Stimulated activated CD4-positive, alpha-beta T cell treated with anti-CD3 and anti-CD28 coated beads, TNF-alpha, amount 100 ng/mL, for 4 hours (primary cell): Measurements from ENCODE around the gene IQSEC1.

Experiments used
- DNase-seq, 3 experiments: peaks; one replicate each; pipeline ENCODE4 v3.0.0-alpha.2; 2020; ENCODE audit warnings: low read depth in 3 of 3

IQSEC1 gene

DNA sequence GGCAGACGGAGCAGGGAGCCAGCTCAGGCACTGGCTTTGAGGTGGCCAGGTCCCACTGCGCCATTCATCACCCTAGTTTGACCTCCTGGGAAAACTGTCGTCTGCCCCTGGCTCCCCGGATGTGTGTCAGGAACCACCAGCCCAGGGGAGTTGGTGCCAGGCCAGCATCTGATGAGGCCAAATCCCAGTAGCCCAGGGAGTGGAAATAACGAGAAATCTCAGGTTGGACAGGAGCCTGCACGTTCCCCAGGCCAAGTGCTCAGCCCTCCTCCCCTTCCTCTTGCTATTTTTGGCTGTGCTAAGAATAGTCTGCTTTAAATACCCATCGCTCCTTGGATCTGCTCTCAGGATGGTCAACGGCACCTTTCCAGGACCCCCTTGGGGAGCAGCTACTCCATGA, 138.8 kb downstream of the IQSEC1 start:
- no peak for DNase-seq

DNA sequence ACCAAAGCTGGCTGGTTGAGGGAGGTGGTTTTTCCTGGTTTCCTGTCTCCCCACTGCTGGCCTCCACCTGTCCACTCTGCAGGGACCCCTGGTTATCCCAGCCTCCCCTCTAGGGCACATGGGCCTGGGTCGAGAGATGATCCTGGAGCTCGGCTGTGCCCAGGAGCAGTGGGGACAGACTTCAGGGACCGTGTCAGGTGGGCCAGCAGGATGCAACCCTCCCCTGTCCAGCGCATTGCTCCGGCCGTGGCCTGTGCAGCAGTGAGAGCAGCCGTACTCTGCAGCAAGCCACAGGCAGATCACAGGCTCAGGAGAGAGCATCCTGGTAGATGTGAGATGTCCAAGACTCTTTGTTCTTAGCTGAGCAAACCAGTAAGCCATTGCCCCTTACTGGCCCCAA, 139.3 kb downstream of the IQSEC1 start:
- no peak for DNase-seq

DNA sequence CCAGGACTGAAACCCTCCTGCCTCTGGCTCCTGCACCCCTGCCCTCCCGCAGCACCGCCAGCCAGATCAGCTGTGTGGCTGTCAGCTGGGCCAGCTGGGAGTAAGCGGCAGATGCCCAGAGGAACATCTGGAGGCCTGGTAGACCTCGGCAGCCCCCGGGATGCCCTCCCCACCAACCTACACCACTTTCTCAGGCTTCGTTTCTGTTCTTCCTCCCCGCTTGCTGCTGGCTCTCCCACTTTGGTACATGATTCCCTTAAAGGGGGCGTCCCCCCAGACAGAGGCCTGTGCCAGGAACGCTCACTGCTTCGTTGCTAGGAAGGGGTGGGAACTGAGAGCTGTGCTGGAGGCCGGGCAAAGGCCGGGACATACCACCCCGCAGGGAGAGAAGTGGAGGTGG, 140.5 kb downstream of the IQSEC1 start:
- DNase-seq, result no peak

DNA sequence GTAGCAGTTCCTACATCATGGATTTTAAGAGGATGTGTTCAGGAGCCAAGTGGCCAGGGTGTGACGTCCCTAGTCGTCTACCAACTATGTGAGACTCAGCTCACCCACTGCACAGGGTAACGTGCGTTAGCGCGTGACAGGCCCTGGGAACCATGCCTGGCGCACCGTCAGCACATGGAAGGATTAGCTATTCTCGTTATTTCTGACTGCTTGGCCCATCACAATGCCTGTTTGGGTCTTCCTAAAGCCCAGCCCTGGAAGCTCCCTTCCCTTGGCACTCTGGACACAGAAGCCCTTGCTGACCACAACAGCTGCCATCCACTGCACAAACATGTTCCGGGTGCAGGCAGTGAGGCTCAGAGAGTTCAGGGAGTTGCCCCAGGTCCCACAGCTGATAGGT, 140.9 kb downstream of the IQSEC1 start:
- no peak for DNase-seq

DNA sequence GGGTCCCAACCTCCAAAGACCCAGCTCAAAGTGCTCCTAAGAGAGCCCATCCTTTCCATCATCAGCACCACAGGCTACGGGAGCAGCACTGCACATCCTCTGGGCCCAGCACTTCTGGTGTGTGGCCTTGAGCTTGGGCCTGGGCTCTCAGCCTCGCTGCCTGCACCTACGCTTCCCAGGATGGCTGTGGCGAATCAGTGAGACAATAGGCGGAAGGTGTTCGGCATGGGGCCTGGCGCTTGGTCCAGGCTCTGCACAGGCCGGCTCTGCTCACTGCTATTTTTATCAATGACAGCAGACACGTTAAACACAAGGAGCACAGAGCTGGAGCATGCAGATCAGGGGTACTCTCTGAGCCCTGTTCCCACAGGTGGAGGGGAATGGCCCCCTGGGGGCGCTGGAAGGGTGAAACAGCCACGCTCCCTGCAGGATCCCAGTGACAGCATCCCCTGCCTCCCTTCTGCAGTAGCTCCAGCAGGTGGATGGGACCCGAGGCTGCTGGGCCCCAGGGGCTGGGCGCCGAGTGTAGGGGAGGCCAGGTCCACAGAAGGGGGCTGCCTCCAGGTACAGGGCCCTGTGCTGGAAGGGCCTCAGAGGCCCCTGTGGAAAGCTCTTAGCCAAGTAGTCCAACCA, 141.8 kb downstream of the IQSEC1 start:
- DNase-seq, result no peak

DNA sequence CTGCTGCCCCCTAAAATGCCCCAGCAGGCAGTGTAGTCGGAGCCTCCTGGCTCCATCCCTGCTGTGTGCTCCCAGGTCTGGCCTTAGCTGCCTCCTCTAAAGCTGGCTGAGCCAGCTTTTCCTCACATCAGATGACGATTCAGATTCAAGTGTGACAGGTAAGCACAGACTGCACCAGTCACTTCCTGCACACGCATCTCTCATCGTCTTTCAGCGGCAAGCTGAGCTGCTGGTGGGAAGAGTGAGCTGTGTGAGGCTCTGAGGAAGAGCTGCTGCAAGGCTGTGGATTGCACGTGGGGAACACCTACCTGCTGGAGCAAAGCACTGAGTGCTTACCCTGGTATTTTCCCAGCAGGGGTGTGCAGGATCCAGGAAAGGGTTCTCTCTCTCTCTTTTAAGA, 143.4 kb downstream of the IQSEC1 start:
- no peak for DNase-seq

DNA sequence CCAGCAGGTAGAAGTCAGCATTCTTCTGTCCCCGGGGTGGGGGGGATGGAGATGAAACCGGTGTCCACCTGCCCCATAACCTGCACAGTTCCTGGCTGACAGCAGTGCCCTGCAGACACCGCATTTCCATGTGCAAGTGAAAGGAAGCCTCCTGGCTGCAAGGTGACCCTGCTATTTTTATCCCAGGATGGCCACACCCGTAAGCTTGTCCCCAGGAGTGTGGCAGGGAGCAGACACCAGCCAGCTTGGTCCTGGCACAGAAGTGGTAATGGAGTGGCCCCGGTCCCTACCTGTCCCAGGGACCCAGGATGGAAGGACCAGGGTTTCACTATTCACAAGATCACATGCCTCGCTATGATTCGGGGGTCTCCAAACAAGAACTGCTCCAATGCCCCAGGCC, 146.6 kb downstream of the IQSEC1 start:
- no peak for DNase-seq

DNA sequence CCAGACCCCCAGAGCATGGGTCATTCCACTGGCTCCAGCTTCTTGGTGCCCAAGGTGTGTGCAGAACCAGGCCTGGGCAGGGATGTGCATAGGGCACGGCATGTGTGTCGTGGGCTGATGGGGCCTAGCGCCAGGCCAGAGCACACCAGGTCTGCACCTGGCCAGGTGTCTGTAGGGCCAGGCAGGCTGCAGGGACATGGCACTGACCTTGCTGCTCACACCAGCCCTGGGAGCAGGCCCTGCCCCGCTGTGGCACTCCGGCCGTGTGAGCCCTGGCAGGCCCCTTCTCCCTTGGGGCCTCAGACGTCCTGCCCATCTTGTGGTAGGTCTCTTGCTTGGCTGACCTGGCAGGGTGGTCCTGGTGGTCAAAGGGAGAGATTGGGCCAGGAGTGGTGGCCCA, 147.6 kb downstream of the IQSEC1 start:
- no peak for DNase-seq

DNA sequence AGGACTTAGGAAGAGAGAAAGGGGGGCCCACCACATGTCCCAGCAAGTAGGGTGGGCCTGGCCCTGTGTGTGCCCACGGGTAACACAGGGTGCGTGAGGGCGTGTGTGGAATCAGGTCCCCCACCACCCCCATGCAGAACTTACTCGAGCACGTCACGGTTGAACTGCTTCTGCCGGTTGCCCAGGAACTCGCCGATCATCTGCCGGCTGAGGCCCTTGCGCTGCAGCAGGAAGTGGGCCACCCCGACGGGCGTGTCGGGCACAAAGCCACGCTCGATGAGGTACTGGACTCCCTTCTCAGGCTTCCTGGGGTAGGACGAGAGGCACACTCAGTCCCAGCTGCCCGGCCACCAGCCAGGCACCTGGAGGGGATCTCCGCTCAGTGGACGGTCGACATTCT, 148.8 kb downstream of the IQSEC1 start:
- DNase-seq, result no peak

DNA sequence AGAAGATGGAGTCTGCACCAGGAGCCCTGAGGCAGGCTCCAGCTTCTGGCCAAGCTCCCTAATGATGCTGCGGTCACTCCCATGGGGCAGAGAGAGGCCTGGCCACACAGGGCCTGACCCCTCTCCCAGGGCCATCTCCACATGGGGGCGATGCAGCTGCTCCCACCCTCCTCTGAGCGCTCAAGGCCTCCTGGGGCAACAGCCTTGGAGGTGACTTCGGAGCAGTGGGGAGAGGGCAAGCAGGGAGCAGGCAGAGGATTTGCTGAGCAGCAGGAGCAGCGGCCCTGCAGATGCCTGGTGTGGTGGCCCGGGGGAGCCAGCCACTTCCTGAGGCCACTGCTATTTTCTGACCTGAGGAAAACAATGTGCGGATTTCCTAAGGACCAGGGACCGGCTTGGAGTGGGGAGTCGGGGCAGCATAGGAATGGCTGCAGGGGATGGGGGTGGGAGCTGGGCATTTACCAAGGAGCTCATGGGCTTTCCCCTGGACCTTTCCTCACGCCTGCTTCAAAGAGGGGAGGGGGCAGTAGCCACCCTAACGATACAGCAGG, 150.3 kb downstream of the IQSEC1 start:
- no peak for DNase-seq

DNA sequence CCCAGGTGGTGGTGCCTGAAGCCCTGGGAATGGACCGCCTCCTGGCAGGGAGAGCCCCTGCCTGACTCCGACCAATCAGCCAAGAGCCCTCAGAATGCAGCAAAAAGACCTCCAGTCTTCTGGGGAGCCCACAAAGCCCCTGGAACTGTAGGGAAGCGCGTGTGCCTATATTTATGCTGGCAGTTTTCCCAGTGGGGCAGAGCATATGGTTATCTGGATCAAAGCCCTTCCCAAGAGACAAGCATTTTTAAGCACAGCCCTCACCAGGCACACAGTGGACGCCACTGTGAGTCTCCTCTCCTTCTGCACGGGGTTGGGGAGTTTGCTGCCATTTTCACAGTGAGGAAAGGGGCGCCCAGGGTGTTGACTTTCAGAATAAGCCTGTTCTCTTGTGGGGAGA, 150.9 kb downstream of the IQSEC1 start:
- no peak for DNase-seq

DNA sequence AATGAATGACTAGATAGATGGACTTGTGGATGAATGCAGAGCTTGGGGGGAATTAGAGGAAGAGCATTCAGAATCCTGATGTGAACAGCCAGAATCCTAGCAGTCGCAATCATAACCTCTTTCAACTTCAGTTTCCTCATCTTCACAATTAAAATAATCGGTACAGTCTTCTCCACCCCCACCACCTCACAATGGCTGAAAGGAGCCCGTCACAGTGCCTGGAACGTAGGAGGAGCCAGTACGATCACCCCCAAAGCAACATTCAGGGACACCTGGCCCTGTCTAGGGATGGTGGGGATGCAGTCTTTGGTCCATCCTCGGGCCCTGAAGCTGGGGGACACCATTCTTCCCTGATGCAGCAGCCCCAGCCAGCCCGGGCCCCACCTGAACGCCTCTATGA, 151.5 kb downstream of the IQSEC1 start:
- no peak for DNase-seq

DNA sequence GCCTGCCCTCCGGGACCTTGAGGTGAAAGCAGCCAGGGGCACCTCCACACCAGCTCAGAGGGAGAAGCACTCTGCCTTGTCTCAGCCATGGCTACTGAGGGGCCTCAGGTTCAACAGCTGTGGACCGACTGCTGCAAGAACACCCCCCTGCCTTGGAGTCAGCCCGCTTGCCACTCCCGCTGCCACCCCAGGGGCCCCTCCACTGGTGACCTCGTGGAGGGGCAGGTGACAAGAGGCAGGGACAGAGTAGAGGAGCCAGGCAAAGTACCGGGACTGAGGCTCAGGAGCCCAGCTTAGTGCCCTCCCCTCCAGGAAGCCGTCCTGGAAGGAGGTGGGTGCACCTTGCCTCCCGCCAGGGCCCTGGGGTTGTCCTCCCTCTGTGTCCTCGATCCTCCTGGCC, 152.3 kb downstream of the IQSEC1 start:
- no peak for DNase-seq

DNA sequence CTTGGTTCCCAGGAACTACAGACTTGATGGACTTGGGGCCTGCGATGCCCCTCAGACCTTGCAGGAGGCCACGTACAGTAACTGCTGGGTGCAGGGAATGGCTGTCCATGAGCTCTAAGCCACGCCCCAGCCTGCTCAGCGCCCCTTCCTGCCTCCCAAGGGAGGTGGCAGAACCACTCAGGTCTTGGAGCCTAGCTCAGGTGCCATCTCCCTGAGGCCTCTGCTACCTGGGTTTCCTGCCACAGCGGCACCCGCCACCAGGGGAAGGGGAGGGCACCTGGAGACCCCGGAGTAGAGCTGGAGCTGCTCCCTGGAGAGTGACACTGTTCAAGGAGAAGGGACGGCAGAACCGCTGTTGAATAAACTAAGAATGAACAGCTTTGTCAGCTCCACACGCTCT, 154.0 kb downstream of the IQSEC1 start:
- no peak for DNase-seq

DNA sequence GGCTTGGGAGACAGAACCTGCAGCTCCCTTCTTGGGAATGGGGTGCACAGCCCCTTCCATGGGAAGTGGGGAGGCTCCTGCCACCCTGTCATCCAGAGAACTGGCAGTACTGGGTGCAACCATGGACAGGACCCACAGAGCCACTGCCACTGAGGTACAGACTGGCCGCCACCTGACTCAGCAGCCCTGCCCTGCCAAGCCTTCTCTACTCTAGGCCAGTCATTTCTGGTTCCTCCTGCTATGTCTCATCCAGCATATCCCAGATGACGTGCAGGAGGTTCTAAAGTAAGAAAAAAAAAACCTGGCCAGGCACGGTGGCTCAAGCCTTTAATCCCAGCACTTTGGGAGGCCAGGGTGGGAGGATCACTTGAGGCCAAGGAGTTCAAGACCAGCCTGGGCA, 155.0 kb downstream of the IQSEC1 start:
- no peak for DNase-seq

DNA sequence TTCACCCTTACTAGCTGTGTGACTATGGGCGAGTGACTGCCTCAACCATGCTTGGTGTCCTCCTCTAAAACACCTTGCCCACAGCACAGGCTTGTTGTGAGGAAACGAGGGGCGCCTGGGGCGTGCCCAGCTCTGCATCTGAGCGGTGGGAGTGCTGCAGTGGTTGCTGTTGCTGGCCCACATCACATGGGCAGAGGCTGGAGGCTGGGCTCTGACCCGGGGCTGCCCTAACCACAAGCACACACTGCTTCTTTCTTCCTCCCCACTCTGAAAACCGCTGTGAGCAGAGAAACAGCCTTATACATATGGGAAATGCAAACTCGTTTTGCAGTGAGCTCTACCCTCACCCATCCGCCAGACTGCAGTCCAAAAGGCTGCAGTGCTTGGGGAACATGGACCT, 157.1 kb downstream of the IQSEC1 start:
- no peak for DNase-seq

DNA sequence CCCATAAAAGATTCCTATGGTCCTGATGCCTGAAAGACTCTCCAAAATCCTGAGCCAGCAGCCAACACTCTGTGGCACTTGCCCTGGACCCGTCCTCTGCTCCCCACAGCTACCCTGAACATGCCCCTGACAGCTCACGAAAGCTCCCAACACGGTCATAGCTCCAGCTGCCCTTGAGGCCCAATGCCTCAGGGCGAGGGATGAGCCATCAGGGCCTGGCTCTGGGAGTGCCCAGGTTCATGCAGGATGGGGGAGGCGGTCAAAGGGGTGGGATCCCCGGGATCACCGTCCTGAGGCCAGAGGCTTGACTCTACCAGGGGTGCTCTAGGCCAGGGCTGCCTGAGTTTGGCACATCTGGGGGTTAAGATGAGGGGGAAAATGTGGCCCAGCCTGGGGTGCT, 159.1 kb downstream of the IQSEC1 start:
- no peak for DNase-seq

DNA sequence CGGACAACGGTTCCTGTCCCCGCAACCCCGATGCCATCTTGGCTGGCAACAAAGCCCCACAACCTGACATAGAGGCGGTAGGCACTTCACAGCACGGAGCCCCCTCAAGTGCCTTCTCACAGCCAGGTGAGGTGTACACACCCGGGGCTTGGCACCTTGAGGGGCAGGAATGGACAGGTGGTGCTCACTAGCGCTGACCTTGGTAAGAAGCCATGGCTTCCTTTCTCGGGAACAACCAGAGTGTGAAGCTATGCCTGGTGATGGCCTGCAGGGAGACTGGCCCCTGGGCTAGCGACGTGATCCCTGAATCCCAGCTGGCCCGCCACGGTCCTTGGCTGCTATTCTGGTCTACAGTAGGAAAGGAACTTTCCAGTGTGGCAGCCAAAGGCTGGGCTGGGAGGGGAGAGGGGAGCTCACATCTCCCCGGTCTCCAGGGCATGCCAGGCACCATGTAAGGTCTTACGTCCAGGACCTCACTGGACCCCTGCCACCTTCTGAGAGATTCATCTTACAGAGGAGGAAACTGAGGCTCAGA, 161.3 kb downstream of the IQSEC1 start:
- no peak for DNase-seq

DNA sequence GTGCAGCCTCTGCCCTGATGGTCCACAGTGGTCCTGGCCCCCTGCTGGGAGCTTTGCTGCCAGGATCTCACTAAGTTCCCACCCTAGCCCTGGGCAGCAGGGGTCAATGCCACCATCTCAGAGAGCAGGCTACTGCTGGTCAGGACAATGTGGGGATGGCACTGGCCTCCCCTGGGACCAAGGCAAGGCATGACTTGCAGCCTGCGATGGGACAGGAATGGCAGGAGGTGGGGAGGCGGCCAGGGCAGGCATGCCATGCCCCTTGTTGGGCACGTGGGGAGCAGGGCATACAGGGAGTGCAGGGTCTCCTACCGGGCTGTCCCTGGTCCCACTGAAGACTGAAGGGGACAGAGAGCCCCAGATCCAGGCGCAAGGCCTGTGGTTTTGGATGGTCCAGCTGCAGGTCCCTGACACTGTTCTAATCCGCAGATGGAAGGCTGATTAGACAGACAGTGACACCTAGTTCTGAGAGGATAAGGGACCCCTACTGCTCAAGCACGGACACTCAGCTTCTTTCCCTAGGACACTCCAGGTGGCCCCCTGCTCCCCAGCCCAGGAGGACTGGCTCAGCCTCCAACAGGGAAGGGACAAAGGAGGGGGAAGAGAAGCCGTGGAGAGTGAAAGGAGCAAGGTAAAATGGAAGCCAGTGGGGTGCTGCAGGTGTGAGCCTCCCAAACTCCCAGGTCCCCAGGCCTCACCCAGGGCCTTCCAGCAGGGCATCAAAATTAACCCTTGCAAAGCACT, 162.7 kb downstream of the IQSEC1 start:
- DNase-seq, result no peak

DNA sequence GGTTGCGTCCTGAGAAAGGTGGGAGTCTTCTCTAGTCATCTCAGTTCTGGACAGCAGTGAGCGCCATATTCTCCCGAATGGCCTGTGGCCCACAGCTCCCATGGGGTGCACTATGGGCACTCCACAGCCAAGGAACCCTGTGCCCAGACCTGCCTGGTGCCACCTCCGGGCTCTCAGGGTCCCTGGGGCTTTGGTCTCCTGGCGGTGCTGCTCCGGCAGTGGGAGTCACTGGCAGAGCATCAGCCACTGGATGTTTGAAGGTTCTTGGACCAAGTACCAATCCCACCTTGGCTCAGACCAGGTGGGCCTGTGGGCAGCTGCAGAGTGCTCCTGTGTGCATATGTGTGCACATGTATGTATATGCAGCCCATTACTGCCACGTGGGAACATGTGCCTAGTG, 163.5 kb downstream of the IQSEC1 start:
- no peak for DNase-seq

DNA sequence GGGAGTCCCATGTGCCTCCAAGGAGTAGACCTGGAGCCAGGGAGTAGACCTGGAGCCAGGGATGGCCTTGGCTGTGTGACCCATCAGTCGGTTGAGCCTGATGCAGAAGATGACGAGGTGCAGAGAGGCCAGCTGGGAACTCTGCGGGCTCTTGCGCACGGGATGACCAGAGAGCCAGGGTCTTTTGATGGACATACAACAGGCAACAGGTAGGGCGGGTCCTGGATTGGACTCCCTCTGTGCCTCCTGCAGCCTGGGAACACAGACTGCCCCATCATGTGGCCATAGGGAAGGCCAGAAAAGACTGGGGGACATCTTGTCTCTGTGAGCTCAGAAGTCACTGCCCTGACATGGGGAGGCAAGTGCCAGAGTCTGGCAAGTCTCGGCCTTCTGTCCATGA, 164.4 kb downstream of the IQSEC1 start:
- no peak for DNase-seq

DNA sequence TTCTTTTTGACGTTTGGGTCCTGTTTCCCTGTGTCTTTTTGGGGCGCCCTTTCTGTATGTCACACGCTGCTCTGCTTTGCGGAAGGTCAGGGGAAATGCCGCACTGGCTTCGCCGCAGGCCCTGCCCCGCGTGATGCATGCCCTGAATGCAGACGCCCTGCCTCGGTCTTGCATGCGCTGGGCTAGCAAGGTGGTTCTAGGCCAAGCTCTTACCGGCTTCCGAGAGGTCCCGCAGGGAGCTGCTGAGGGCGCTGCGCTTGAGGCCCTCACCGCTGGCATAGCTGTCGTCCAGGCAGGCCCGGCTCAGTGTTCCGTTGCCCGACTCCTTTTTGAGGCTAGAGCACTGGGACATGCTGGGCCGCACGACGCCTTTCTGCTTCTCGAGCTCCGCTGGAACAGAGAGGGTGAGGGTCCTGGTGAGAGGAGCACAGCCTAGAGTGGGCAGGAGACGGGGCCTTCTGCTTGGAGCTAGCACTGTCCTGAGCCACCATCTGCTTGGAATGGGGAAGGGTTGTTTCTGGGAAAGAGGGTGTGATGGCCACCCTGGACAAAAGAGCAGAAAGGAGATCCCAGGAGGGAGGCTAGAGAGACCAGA, 165.0 kb downstream of the IQSEC1 start:
- no peak for DNase-seq

DNA sequence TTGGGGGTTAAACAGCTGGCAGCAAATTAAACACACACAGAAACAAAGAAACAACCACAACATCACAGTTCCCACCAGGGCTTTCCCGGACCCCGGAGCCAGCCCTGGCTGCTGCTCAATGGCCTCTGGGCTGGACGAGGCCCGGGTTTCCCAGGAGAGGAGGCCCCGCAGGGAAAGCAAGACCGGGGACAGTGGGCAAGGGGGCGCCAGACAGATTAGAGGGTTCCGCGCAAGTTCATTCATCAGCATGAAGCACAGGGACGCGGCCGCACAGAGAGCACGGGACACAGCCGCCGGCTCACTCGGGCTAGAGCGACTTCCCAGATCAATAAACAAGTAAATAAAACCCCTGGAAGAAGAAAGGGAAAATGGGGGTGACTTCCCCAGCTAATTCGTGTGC, 165.5 kb downstream of the IQSEC1 start:
- no peak for DNase-seq
